Vagina (tissue), 2 donors: Measurements from ENCODE around the gene SYTL3. TPM values are rescaled to one million over a fixed set of nuclear protein-coding genes. Genes with fewer than 3 reads are reported as not detected.
"Not testable (repeated sequence)": the region's sequence is repeated elsewhere in the genome, so short reads cannot be mapped to it uniquely, and the experiment has no call there.

Experiments
- DNase-seq, 2 donors: peaks; one replicate each; pipeline ENCODE4 v3.0.0-alpha.2; 2017; ENCODE audit errors: extremely low spot score in 2 of 2
- H3K27ac ChIP-seq: fragments of 200-600 bp; sonication (generic); one replicate; pipeline ENCODE4 v1.5.1; 2019
- H3K27me3 ChIP-seq: fragments of 200-600 bp; sonication (generic); one replicate; pipeline ENCODE4 v1.5.1; 2019
- H3K36me3 ChIP-seq, 2 donors: fragments of 200-600 bp; sonication (generic); one replicate each; pipeline ENCODE4 v1.5.1; 2017 to 2019
- H3K4me1 ChIP-seq: fragments of 200-600 bp; sonication (generic); one replicate; pipeline ENCODE4 v1.5.1; 2019
- H3K4me3 ChIP-seq, 2 donors: fragments of 200-600 bp; sonication (generic); 1 replicate in 1 of 2; 2 replicates in 1 of 2; pipeline ENCODE4 v1.5.1; 2016 to 2019
- H3K9me3 ChIP-seq: fragments of 200-600 bp; sonication (generic); one replicate; pipeline ENCODE4 v1.5.1; 2019
- POLR2A ChIP-seq, 2 donors: fragments of 450-650 bp; IDR thresholded peaks; one replicate each; pipeline ENCODE4 v1.6.1; 2017; ENCODE audit warnings: antibody characterized with exemption in 2 of 2, mild to moderate bottlenecking in 2 of 2, moderate library complexity in 2 of 2
- POLR2AphosphoS5 ChIP-seq, 2 donors: sonication (generic); formaldehyde crosslinking; IDR thresholded peaks; one replicate each; pipeline ENCODE4 v1.9.0; 2017; ENCODE audit warnings: antibody characterized with exemption in 2 of 2, mild to moderate bottlenecking in 2 of 2, low read depth in 1 of 2; ENCODE audit not compliant: insufficient read depth in 1 of 2
- intact Hi-C: fragments of 100-400 bp; cut with DNase I; formaldehyde crosslinking; loops from one replicate; pipeline ENCODE4 v1.15.1; 2023
- total RNA-seq: library from RNA; depleted of rRNA; stranded (reverse); fragments of >200 nt; gene quantifications from one replicate; pipeline ENCODE4 v1.2.3, GENCODE V29; 2016
- TF ChIP-seq, protein P1 (sequence below), 3 experiments: fragments of 450-650 bp in 2 of 3; fragments of 200-600 bp in 1 of 3; sonication (generic) in 1 of 3; IDR thresholded peaks; one replicate each; pipeline ENCODE4 v1.5.1; 2017 to 2019; ENCODE audit warnings: antibody characterized with exemption in 3 of 3, mild to moderate bottlenecking in 2 of 3, moderate library complexity in 2 of 3

The SYTL3 gene
- total RNA-seq, 1 donor from 2014 or later = 10.8 TPM

DNA sequence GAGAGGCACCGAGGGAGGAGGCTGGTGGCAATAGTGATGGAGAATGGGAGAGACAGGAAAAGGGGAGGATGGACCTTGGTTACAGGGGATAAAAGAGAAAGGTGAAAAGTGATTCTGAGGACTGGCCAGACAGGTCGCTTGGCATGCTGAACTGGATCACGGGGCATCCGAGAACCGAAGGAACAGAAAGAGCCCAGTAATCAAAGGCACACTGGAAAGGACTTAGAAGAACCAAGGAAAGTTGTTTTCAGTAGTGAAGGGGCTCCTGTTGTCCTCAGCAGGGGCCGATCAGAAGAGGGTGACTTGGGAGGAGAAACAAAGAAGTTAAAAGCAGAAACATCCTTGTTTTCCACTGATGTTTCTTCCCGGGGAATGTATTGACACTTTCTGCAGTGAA lies 18.9 kb downstream of the SYTL3 start:
- intact Hi-C loops = no loop called here
- TF ChIP-seq POLR2AphosphoS5 (IDR thresholded peaks at IDR 0.05; ENCODE audit: insufficient read depth in 1 of 2, low read depth in 1 of 2) (no peak), POLR2A (IDR thresholded peaks at IDR 0.05) (no peak)
- TF ChIP-seq, protein P1, sequence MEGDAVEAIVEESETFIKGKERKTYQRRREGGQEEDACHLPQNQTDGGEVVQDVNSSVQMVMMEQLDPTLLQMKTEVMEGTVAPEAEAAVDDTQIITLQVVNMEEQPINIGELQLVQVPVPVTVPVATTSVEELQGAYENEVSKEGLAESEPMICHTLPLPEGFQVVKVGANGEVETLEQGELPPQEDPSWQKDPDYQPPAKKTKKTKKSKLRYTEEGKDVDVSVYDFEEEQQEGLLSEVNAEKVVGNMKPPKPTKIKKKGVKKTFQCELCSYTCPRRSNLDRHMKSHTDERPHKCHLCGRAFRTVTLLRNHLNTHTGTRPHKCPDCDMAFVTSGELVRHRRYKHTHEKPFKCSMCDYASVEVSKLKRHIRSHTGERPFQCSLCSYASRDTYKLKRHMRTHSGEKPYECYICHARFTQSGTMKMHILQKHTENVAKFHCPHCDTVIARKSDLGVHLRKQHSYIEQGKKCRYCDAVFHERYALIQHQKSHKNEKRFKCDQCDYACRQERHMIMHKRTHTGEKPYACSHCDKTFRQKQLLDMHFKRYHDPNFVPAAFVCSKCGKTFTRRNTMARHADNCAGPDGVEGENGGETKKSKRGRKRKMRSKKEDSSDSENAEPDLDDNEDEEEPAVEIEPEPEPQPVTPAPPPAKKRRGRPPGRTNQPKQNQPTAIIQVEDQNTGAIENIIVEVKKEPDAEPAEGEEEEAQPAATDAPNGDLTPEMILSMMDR (IDR thresholded peaks at IDR 0.05) = no peak
- peaks cover 33% of the 10 kb centered on the region for H3K4me1 ChIP-seq

DNA sequence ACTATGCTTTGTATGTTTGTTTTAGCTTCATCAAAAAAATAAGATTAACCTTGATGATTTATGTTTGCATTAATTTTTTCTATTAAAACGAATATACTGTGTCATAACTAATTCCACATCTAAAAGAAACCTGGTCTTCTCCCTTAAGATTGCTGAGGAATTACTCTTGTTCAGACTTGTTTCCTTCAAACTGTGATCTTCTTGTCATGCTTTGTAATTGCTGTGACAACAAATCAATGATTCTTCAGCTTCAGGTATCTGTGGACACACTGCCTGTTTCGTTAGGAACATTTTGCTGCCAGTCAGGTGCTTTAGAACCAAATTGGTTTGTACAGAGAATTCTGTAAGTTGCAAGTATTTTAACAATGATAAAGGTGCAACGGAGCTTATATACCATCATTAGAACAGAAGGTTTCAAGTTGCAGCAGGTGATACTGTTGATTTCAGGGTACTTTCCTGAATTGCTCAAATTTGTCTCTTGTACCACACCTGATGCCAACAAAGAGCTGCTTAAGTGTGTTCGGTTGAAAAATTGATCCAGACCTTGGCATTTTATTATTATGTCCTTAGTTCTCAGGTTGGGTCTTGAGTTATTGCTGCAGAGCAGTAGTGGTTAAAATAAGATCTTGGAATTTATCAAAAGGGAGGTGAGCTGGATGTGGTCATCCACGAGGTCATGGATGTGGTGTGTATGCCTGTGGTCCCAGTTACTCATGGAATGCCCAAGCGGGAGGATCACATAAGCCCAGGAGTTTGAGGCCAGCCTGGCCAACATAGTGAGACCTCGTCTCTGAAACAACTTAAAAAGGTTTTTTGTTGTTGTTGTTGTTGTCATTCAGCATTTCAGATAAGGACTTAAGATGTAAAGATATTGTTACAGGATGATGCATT lies 19.5 kb downstream of the SYTL3 start:
- TF ChIP-seq POLR2AphosphoS5 (IDR thresholded peaks at IDR 0.05; ENCODE audit: insufficient read depth in 1 of 2, low read depth in 1 of 2) = no peak
- TF ChIP-seq POLR2A (IDR thresholded peaks at IDR 0.05) = no peak
- TF ChIP-seq, protein P1 (IDR thresholded peaks at IDR 0.05) = no peak
- no peak overlapping the region for H3K27ac ChIP-seq
- no peak for DNase-seq
- no peaks in the 10 kb centered on the region for H3K27me3 ChIP-seq
- H3K36me3 ChIP-seq = no peaks in the 10 kb centered on the region
- H3K4me3 ChIP-seq = no peak overlapping the region
- peaks cover 27% of the 10 kb centered on the region for H3K4me1 ChIP-seq
- intact Hi-C loops = no loop called here
- no peaks in the 10 kb centered on the region for H3K9me3 ChIP-seq

More for the DNA sequence above, 18.9 kb downstream of the SYTL3 start:
- H3K4me3 ChIP-seq = no peak overlapping the region
- H3K9me3 ChIP-seq = no peaks in the 10 kb centered on the region
- H3K27me3 ChIP-seq = no peaks in the 10 kb centered on the region
- no peak overlapping the region for H3K27ac ChIP-seq
- no peaks in the 10 kb centered on the region for H3K36me3 ChIP-seq
- DNase-seq = no peak

DNA sequence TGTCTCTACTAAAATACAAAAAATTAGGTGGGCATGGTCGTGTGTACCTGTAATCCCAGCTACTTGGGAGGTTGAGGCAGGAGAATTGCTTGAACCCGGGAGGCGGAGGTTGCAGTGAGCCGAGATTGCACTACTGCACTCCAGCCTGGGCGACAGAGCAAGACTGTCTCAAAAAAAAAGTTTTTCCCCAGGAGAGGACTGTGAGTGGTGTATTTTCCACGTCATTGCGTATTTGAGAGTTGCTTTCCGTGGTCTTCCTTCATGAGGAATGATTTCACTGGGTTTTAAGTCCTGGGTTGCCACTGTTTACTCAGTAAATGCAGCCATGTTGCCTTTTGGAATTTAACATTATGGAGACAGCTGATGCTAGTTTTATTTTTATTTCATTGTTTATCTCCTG lies 22.3 kb downstream of the SYTL3 start:
- H3K27me3 ChIP-seq, H3K36me3 ChIP-seq, H3K9me3 ChIP-seq, H3K27ac ChIP-seq, DNase-seq, intact Hi-C loops, H3K4me3 ChIP-seq: not testable (repeated sequence)
- peaks cover 23% of the 10 kb centered on the region for H3K4me1 ChIP-seq

DNA sequence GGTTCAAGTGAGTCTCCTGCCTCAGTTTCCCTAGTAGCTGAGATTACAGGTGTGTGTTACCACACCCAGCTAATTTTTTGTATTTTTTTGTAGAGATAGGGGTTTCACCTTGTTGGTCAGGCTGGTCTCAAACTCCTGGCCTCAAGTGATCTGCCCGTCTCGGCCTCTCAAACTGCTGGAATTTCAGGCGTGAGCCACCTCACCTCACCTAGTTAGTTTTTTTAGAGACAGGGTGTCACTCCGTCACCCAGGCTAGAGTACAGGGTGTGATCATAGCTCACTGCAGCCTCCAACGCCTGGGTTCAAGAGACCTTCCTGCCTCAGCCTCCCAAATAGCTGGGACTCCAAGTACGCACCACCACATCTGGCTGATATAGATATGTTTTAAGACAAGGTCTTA lies 22.9 kb downstream of the SYTL3 start:
- peaks cover 23% of the 10 kb centered on the region for H3K4me1 ChIP-seq
- H3K27me3 ChIP-seq = no peaks in the 10 kb centered on the region
- no peaks in the 10 kb centered on the region for H3K36me3 ChIP-seq
- TF ChIP-seq, protein P1 (IDR thresholded peaks at IDR 0.05) = no peak
- TF ChIP-seq POLR2AphosphoS5 (IDR thresholded peaks at IDR 0.05; ENCODE audit: insufficient read depth in 1 of 2, low read depth in 1 of 2) (no peak), POLR2A (IDR thresholded peaks at IDR 0.05) (no peak)
- intact Hi-C loops = no loop called here
- no peaks in the 10 kb centered on the region for H3K9me3 ChIP-seq
- no peak overlapping the region for H3K4me3 ChIP-seq
- DNase-seq = no peak
- no peak overlapping the region for H3K27ac ChIP-seq

DNA sequence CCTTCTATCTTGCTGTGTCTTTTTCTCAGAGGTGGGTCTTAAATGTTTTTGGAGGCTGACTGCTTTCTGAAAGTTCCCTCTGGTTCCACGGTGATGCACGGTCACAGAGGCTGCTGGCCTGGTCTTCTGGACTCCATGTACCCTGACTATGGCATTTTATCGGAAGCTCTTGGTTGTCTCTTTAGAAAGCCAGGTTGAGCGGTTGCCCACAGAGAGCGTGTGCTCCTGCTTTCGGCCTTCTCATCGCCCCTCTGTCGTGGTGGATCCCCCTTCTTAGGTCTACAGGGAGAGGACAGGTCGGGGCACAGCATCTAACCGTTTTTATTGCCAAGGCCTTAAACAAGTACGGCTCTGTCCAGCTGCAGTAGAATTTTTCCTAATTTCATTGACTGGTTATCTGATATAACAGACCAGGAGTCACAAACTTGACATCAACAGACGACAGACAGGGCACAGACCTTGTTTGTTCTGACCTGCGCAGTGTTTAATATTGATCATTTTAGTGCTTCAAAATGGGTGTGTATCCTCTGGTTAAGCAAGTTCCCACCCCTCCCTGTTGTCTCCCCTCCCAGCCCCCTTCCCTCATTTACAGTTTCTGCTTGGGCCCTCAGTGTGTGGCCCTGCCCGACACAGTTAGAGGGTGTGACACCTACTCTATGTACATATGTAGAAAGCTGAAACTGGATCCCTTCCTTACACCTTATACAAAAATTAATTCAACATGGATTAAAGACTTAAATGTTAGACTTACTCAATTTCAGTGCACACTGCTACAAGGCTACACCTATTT lies 24.7 kb downstream of the SYTL3 start:
- no peak overlapping the region for H3K4me3 ChIP-seq
- TF ChIP-seq, protein P1 (IDR thresholded peaks at IDR 0.05) = no peak
- TF ChIP-seq POLR2AphosphoS5 (IDR thresholded peaks at IDR 0.05; ENCODE audit: insufficient read depth in 1 of 2, low read depth in 1 of 2) = no peak
- TF ChIP-seq POLR2A (IDR thresholded peaks at IDR 0.05) = no peak
- H3K27me3 ChIP-seq = no peaks in the 10 kb centered on the region
- H3K9me3 ChIP-seq = no peaks in the 10 kb centered on the region
- H3K4me1 ChIP-seq = peaks cover 15% of the 10 kb centered on the region
- H3K36me3 ChIP-seq = no peaks in the 10 kb centered on the region
- intact Hi-C loops = no loop called here
- H3K27ac ChIP-seq = no peak overlapping the region
- DNase-seq = no peak

DNA sequence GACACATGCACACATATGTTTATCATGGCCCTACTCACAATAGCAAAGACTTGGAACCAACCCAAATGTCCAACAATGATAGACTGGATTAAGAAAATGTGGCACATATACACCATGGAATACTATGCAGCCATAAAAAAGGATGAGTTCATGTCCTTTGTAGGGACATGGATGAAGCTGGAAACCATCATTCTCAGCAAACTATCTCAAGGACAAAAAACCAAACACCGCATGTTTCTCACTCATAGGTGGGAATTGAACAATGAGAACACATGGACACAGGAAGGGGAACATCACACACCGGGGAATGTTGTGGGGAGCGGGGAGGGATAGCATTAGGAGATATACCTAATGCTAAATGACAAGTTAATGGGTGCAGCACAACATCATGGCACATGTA lies 27.2 kb downstream of the SYTL3 start:
- H3K9me3 ChIP-seq, H3K36me3 ChIP-seq, H3K27ac ChIP-seq, H3K27me3 ChIP-seq, H3K4me1 ChIP-seq, DNase-seq, intact Hi-C loops, H3K4me3 ChIP-seq: not testable (repeated sequence)
